Left hindlimb (tissue), 1 donor: Measurements from ENCODE around the gene MCTP1.
"Not testable (repeated sequence)": the region's sequence is repeated elsewhere in the genome, so short reads cannot be mapped to it uniquely, and the experiment has no call there.

Experiments used
- DNase-seq: peaks from one replicate; pipeline ENCODE4 v3.0.0-alpha.2; 2018

Gene MCTP1

DNA sequence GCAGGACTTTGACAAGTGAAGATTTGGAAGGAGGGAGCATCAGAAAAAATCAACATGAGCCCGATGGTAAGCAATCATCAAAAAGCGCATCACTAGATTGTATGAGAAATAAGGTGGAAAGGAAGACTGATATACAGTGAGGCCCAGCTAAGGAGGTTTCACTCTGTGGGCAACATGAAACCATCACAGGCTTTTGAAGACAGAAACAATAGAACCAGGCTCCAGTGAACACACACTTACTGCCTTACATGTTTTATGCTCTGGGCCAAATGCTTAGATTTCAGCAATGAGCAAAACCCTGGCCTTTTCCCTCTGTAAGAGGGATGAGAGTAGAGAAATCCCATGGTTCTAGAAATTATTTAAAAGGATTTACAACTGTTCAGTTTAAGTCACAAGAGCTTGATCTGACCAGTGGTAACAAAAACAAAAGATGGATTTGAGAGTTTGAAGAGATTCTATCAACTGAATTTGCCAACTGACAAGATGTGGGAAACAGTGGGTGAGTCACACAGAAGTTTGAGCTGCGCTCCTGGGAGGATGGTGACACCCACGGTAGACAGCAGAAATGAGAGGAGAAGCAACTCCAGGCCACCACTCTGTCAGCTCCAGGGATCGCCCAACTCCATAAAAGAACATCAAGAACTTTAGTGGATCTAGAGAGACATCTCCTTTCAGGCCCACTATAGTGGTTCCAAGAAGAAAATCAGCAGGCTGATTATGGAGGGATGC is 261.8 kb downstream of the MCTP1 start:
- no peak for DNase-seq

GRCh38 chr5:95020345-95020744 is 264.5 kb downstream of the MCTP1 start:
- no peak for DNase-seq

DNA sequence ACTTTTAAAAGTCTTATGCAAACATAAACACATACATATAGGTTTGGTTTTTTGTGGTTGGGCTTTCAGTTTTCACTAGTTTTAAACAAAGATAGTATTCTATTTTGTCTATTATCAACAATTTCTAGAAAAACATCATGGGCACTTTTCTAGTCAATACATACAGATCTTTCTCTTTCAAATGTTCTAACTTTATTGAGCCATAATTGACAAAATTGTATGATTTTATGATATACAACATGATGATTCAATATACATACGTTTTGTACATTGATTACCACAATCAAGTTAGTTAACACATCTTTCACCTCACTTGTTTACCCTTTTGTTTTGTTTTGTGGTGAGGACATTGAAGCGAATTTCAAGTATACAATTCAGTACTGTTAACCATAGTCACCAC is 265.9 kb downstream of the MCTP1 start:
- DNase-seq = no peak

DNA sequence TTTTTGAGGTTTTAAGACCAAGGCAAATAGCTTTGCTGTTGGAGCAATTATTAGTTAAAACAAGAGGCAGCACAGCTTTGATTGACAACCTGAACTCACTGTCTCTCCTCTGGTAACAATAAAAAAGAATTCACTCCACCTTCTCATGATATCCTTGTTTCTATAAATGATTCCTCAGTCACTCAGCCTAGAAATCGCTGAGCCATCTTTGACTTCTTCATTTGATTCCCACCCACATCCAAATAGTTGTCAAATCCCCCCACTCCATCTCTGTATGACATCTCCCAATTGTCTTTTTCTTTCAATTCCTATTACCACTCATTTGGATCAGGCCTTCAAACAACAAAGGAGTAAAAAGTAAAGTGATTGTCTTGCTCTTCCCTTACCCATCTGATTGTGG is 266.4 kb downstream of the MCTP1 start:
- DNase-seq = no peak

DNA sequence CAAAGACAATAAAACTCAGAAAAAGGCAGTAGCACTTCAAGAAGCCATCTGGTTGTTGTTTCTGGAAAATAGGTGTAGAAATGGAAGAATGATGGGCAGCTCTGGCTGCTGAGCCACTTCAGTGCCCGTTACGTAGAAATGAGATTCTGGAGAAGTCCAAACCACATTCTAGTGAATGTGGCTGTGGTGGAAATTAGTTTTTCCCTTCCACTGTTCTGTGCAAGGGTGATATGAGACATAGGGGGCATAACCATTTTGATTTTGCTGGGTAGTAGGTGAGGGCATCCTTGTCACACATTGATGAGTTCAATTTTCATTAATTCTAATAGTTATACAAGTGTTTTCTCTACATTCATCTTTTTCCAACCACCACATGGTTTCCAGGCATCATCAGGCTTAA is 275.1 kb downstream of the MCTP1 start:
- no peak for DNase-seq

GRCh38 chr5:95007921-95008597 is 276.8 kb downstream of the MCTP1 start:
- DNase-seq = no peak

GRCh38 chr5:95005811-95006210 is 279.1 kb downstream of the MCTP1 start:
- no peak for DNase-seq

GRCh38 chr5:94998670-94999069 is 286.2 kb downstream of the MCTP1 start:
- no peak for DNase-seq

- not testable (repeated sequence) for DNase-seq
These were observed 290.4 kb downstream of the MCTP1 start for GRCh38 chr5:94994537-94994936.

DNA sequence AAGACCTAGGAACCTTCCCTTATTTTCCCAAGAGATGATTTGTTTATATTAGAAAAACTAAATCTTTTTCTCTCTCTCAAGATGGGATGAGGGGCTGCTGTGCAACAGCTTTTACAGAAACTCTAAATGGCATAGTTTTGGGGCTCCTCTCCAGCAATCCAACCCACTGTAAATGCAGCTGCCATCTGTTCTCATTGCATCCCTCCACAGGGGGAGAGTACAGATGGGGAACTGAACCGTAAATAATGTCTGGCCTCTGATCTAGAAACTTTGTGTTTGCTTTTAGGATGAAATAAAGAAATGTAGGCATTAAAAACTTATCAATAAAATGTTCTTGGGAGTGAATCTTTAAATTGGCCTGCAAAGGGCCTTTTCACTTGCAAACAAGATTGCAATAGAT is 291.4 kb downstream of the MCTP1 start:
- DNase-seq = no peak

DNA sequence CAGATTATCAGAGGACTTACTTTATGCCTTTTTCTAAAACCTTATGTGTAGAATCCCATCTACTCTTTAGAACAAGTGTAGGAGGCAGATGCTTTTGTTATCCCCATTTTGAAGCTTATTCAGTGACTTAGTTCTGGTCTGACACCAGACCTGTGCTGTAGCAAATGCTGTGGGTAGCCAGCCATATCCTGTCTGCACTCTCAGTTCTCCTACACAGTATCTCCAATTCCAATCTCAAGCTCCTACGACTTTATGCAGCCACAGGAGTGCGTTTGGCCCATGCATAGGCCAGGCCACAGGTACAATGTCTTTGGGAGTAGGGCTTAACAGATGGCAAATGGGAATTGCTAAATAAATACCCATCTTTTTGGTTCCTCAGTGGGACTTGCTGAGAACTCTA is 292.6 kb downstream of the MCTP1 start:
- DNase-seq = no peak

- no peak for DNase-seq
These were observed 300.9 kb downstream of the MCTP1 start for GRCh38 chr5:94983861-94984535.

GRCh38 chr5:94977437-94977836 is 307.5 kb downstream of the MCTP1 start:
- DNase-seq = no peak

- DNase-seq = no peak
These were observed 308.0 kb downstream of the MCTP1 start for GRCh38 chr5:94976853-94977252.

- no peak for DNase-seq
These were observed 312.6 kb downstream of the MCTP1 start for GRCh38 chr5:94972268-94972667.

DNA sequence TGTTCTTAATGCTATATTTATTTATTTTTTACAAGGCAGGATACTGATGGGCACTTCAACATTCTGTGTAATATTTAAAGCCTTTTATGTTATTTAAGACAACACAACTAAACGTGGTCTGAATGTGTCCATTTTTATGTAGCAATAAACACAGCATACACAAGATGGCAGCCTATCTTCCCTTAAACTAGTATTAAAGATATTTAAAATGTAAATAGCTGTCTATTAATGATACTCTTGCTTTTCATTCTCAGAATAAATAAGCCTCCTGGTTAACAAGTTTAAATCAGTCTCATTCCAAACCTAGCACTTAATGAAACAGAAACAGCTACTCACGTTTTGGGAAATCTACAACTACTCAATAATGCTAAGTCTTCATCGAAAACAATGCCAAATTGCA is 315.7 kb downstream of the MCTP1 start:
- no peak for DNase-seq

GRCh38 chr5:94968507-94969095 is 316.3 kb downstream of the MCTP1 start:
- no peak for DNase-seq

DNA sequence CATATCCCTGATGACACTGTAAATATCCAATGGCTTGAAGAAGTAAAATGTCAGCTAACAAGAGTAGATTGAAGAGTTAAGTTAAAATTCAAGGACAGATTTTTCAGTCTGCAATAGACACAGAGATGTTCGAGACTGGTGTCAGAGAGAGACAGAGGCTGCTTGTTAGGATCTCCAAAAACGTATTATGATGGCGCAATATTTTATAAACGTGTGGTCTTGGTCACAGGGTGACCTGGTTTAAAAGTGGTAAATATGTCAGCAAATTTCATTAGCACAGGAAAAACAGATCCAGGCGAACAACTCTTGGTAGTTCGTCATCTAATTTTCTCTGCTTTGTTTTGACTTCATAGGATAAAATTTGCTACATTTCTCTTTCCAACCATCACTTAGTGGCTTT is 317.4 kb downstream of the MCTP1 start:
- DNase-seq = no peak

GRCh38 chr5:94959279-94959678 is 325.6 kb downstream of the MCTP1 start:
- not testable (repeated sequence) for DNase-seq

GRCh38 chr5:94945656-94946055 is 339.2 kb downstream of the MCTP1 start:
- DNase-seq = no peak

- DNase-seq = no peak
These were observed 340.7 kb downstream of the MCTP1 start for GRCh38 chr5:94944160-94944559.

DNA sequence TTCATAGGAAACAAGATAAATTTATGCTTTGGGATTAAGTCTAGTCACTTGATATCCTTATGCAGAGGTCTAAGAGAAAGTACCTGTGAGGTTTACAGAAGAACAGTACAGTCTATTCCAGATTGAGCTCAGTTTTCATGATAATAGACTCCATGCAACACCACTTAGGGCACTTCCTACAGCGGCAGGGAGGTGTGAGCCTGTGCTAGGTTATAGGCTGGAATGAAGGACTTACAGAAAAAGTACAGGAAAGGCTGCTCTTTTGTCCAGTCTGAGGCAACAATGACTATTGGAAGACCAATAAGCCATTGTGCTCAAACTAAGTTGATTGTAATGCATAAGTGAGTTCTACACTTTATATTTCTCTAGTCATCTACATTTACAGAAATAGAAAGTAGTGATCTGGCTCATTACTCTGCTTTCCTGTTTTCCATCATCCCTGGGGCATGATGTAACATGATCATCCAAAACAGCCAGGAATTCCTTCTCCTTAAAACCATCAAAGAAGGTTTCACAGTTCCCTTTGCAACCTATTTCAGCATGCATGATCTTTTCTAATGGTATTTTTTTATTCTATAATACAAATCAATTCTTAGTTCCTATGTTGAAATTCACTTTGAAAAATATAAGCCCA is 343.7 kb downstream of the MCTP1 start:
- no peak for DNase-seq

GRCh38 chr5:94932259-94932658 is 352.6 kb downstream of the MCTP1 start:
- no peak for DNase-seq
